Neural progenitor cell (in vitro differentiated cells): Measurements from ENCODE around the gene FLVCR2.

ENCODE experiments used
- CTCF ChIP-seq: fragments of 200-600 bp; sonication (generic); IDR thresholded peaks from 2 replicates; pipeline ENCODE4 v1.5.1; 2017; ENCODE audit warnings: antibody characterized with exemption, mild to moderate bottlenecking
- EZH2 ChIP-seq: fragments of 200-600 bp; sonication (generic); IDR thresholded peaks from 2 replicates; pipeline ENCODE4 v1.6.1; 2017; ENCODE audit warnings: antibody characterized with exemption, mild to moderate bottlenecking, moderate library complexity
- EZH2phosphoT487 ChIP-seq: fragments of 200-600 bp; sonication (generic); IDR thresholded peaks from 2 replicates; pipeline ENCODE4 v1.6.1; 2017; ENCODE audit warnings: antibody characterized with exemption

- TF ChIP-seq CTCF: no peak
- TF ChIP-seq EZH2: no peak
- no peak for TF ChIP-seq EZH2phosphoT487
These were observed 56.4 kb downstream of the FLVCR2 start for GRCh38 chr14:75634848-75635247.
